Stomach (tissue), 9 donors: ENCODE results near the gene LCP1. TPM values are rescaled to one million over a fixed set of nuclear protein-coding genes. Genes with fewer than 3 reads are reported as not detected.
A peak's percentile ranks its signal among the peaks of the same experiment; 100 is the strongest.

Source experiments
- DNase-seq, 2 donors: peaks; one replicate each; pipeline versions ENCODE4 v3.0.0 to v3.0.0-alpha.2; 2013 to 2019
- H3K27ac ChIP-seq, 5 donors: fragments of 200-600 bp in 4 of 5; sonication (generic) in 4 of 5; one replicate each; pipeline ENCODE4 v1.5.1; 2013 to 2019; ENCODE audit warnings: mild to moderate bottlenecking in 1 of 5, moderate library complexity in 1 of 5
- H3K27me3 ChIP-seq, 3 donors: fragments of 200-600 bp; sonication (generic); one replicate each; pipeline ENCODE4 v1.5.1; 2017 to 2019; ENCODE audit warnings: mixed run types in 1 of 3
- H3K36me3 ChIP-seq, 4 donors: fragments of 200-600 bp; sonication (generic); 1 replicate in 3 of 4; 2 replicates in 1 of 4; pipeline ENCODE4 v1.5.1; 2016 to 2019
- H3K4me1 ChIP-seq, 4 donors: fragments of 200-600 bp; sonication (generic); one replicate each; pipeline ENCODE4 v1.5.1; 2016 to 2019
- H3K4me3 ChIP-seq, 4 donors: fragments of 200-600 bp; sonication (generic) in 3 of 4; one replicate each; pipeline ENCODE4 v1.5.1; 2016 to 2019; ENCODE audit warnings: mild to moderate bottlenecking in 1 of 4
- H3K9me3 ChIP-seq, 4 donors: fragments of 200-600 bp; sonication (generic); one replicate each; pipeline ENCODE4 v1.5.1; 2016 to 2019
- EP300 ChIP-seq: sonication (generic); formaldehyde crosslinking; IDR thresholded peaks from one replicate; pipeline ENCODE4 v1.6.1; 2017; ENCODE audit warnings: antibody characterized with exemption
- POLR2A ChIP-seq, 4 donors: fragments of 450-650 bp; IDR thresholded peaks; one replicate each; pipeline ENCODE4 v1.6.1; 2016; ENCODE audit warnings: antibody characterized with exemption in 4 of 4, control low read depth in 2 of 4, mild to moderate bottlenecking in 1 of 4, moderate library complexity in 1 of 4
- POLR2AphosphoS5 ChIP-seq, 3 donors: sonication (generic); formaldehyde crosslinking; IDR thresholded peaks; one replicate each; pipeline ENCODE4 v1.6.1; 2016; ENCODE audit warnings: antibody characterized with exemption in 3 of 3
- WGBS, 5 donors: extraction: QIAGEN DNeasy Blood & Tissue Kit in 3 of 5; methylation state at CpG; one replicate each; pipeline versions ENCODE4 v1.1.5 to v1.1.7; 2013 to 2018; 5-methylcytosine and 5-hydroxymethylcytosine counted together
- intact Hi-C: fragments of 100-400 bp; cut with DNase I; formaldehyde crosslinking; loops from one replicate; pipeline ENCODE4 v1.15.1; 2023; ENCODE audit warnings: low total_unique reads
- polyA plus RNA-seq, 3 donors: library from polyadenylated mRNA; stranded (reverse); fragments of 200-250 nt; gene quantifications; one replicate each; pipeline ENCODE4 v1.2.3, GENCODE V29; 2013
- total RNA-seq, 5 donors: library from RNA; depleted of rRNA; stranded (reverse); fragments of >200 nt; gene quantifications; one replicate each; pipeline versions ENCODE4 v1.1.0 to v1.2.3, GENCODE V29; 2014 to 2016
- TF ChIP-seq, protein P1 (sequence below), 7 experiments: fragments of 450-650 bp in 4 of 7; fragments of 200-600 bp in 3 of 7; sonication (generic) in 3 of 7; IDR thresholded peaks; one replicate each; pipeline ENCODE4 v1.5.1; 2016 to 2019; ENCODE audit warnings: antibody characterized with exemption in 7 of 7, control low read depth in 2 of 7, mild to moderate bottlenecking in 1 of 7
- donor health status: healthy with polysubstance abuse.
- donor health status: Bipolar disorder and iron deficiency.
- donor health status: healthy.

LCP1 gene
- total and polyA plus RNA-seq, 8 donors = 10.6 to 44.6 (median 20.0) TPM; not detected in 1

DNA sequence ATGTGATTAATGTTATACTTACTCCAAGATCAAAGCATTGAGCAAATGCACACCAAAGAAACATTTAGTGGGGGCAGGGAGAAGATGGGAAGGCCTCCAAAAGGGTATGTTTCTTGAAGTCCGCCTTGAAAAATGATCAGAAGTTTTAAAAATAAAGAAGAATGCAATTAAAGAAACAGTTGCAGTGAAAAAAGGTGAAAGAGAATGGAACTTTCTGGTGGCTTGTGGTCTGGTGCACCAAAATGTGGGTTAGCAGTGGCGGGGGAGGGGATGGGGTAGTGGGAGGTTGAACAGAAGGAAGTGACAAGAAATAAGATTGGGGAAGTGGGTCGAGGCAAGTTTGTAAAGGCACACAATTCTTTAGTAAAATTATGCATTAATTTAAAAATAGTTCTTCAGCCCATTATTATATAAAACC is 2.5 kb downstream of the LCP1 start:
- H3K27ac ChIP-seq = peak overlapping the region in 4 of 5 donors; percentile 16 to 75 (median 64)
- H3K36me3 ChIP-seq = no peaks in the 10 kb centered on the region
- TF ChIP-seq EP300 = no peak
- TF ChIP-seq, protein P1, sequence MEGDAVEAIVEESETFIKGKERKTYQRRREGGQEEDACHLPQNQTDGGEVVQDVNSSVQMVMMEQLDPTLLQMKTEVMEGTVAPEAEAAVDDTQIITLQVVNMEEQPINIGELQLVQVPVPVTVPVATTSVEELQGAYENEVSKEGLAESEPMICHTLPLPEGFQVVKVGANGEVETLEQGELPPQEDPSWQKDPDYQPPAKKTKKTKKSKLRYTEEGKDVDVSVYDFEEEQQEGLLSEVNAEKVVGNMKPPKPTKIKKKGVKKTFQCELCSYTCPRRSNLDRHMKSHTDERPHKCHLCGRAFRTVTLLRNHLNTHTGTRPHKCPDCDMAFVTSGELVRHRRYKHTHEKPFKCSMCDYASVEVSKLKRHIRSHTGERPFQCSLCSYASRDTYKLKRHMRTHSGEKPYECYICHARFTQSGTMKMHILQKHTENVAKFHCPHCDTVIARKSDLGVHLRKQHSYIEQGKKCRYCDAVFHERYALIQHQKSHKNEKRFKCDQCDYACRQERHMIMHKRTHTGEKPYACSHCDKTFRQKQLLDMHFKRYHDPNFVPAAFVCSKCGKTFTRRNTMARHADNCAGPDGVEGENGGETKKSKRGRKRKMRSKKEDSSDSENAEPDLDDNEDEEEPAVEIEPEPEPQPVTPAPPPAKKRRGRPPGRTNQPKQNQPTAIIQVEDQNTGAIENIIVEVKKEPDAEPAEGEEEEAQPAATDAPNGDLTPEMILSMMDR (IDR thresholded peaks at IDR 0.05) = no peak
- TF ChIP-seq POLR2A (IDR thresholded peaks at IDR 0.05) = no peak
- no peak for TF ChIP-seq POLR2AphosphoS5 (IDR thresholded peaks at IDR 0.05)
- peak overlapping the region in 3 of 4 donors; percentile 23 to 38 (median 33) for H3K4me3 ChIP-seq
- no peaks in the 10 kb centered on the region for H3K9me3 ChIP-seq
- H3K27me3 ChIP-seq = no peaks in the 10 kb centered on the region
- intact Hi-C loops = no loop called here
- DNase-seq = peak; percentile 43 to 62
- peaks cover 0 to 21% (median 0%) of the 10 kb centered on the region in 4 donors for H3K4me1 ChIP-seq
- WGBS, 5 donors = 52 to 64% (median 60%) methylated on average over 3 of the region's 3 CpGs

DNA sequence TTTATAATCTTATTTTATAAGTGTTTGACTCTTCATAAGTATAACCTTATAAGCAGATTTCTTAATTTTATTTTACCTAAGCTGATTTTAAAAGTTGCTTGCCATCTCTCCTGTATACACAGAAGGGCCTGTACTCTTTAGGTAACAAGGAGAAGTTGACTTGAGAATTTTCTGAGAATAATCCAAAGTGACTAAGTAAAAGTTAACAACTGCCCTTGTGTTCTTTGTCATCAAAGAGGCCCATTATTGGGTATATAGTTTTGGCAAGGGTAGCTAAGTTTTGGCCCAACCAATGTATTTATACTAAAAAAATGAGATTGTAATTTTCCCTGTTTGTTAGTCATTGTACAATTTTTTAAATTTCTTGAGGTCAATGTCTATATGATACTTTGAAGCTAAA is 3.2 kb downstream of the LCP1 start:
- Histone ChIP-seq H3K36me3 (no peaks in the 10 kb centered on the region), H3K4me3 (peak overlapping the region in 3 of 4 donors; percentile 5 to 33 (median 7)), H3K27me3 (no peaks in the 10 kb centered on the region), H3K27ac (peak overlapping the region in 3 of 5 donors; percentile 16 to 75 (median 71)), H3K4me1 (peaks cover 0 to 24% (median 0%) of the 10 kb centered on the region in 4 donors), H3K9me3 (no peaks in the 10 kb centered on the region)
- DNase-seq = no peak
- no peak for TF ChIP-seq POLR2AphosphoS5 (IDR thresholded peaks at IDR 0.05)
- no peak for TF ChIP-seq POLR2A (IDR thresholded peaks at IDR 0.05)
- TF ChIP-seq, protein P1 (IDR thresholded peaks at IDR 0.05) = no peak
- TF ChIP-seq EP300 = no peak
- intact Hi-C loops = no loop called here

DNA sequence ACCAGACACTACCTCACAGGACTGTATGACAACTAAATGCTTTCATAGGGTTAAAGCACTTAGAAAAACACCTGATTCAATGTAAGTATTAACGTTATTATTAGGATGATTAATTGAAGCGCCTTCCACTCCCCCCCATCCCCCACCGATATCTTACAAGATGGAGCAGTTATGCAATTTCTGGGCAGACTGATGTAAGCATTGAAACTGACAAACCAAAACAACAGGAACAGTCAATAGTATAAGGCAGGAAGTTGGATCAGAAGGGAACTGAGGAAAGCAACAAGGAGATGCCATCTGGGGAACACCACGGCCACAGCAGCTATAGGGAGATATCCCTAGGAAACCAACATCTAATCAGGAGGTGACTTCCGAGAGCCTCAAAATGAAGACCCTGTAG is 3.8 kb downstream of the LCP1 start:
- no peaks in the 10 kb centered on the region for H3K36me3 ChIP-seq
- intact Hi-C loops = no loop called here
- H3K4me1 ChIP-seq = peaks cover 0 to 27% (median 0%) of the 10 kb centered on the region in 4 donors
- no peak for TF ChIP-seq POLR2AphosphoS5 (IDR thresholded peaks at IDR 0.05)
- no peak for TF ChIP-seq EP300
- TF ChIP-seq POLR2A (IDR thresholded peaks at IDR 0.05) = no peak
- TF ChIP-seq, protein P1 (IDR thresholded peaks at IDR 0.05) = no peak
- no peaks in the 10 kb centered on the region for H3K9me3 ChIP-seq
- no peaks in the 10 kb centered on the region for H3K27me3 ChIP-seq
- peak overlapping the region in 4 of 5 donors; percentile 44 to 75 (median 64) for H3K27ac ChIP-seq
- H3K4me3 ChIP-seq = peak overlapping the region in 2 of 4 donors; percentile 19 to 33
- DNase-seq = no peak
- 59 to 79% (median 70%) methylated on average over 5 of the region's 5 CpGs for whole genome bisulfite sequencing, 5 donors

DNA sequence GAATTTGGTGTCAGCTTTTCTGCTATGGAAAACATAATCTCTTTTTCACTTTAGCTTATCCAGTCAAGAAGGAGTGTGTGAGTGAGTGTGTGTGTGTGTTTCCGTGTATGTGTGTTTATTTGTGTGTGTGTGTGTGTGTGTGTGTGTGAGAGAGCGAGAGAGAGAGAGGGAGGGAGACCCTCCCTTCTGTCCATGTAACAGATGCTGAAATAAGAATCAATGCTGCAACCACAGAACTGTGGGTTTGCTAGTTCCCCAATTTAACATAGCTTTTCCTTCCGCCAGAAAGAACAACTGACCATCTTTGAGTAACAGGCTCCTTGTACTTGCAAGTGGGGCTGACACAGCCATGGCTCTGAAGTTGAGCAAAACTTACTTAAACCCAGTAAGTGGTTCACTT is 5.2 kb downstream of the LCP1 start:
- H3K27me3 ChIP-seq = no peaks in the 10 kb centered on the region
- TF ChIP-seq, protein P1 (IDR thresholded peaks at IDR 0.05) = no peak
- TF ChIP-seq POLR2AphosphoS5 (IDR thresholded peaks at IDR 0.05) (peak in 1 of 3 donors; percentile 24), POLR2A (IDR thresholded peaks at IDR 0.05) (no peak), EP300 (no peak)
- peak overlapping the region in 4 of 5 donors; percentile 44 to 75 (median 64) for H3K27ac ChIP-seq
- peaks cover 0 to 25% (median 0%) of the 10 kb centered on the region in 4 donors for H3K4me1 ChIP-seq
- H3K4me3 ChIP-seq = peak overlapping the region in 1 of 4 donors; percentile 19
- WGBS, 5 donors = 40 to 61% (median 57%) methylated on average over 3 of the region's 3 CpGs
- DNase-seq = peak in 1 of 2 donors; percentile 39
- intact Hi-C loops = no loop called here
- no peaks in the 10 kb centered on the region for H3K9me3 ChIP-seq
- H3K36me3 ChIP-seq = no peaks in the 10 kb centered on the region
